HG03103 (cell line): ENCODE measurements around the gene OR56A4.

Source experiments
- ATAC-seq: cut with Tn5 transposase; IDR thresholded peaks from one replicate; pipeline ENCODE4 v1.9.1; 2021; ENCODE audit warnings: low read depth; ENCODE audit not compliant: unreplicated experiment

The OR56A4 gene

DNA sequence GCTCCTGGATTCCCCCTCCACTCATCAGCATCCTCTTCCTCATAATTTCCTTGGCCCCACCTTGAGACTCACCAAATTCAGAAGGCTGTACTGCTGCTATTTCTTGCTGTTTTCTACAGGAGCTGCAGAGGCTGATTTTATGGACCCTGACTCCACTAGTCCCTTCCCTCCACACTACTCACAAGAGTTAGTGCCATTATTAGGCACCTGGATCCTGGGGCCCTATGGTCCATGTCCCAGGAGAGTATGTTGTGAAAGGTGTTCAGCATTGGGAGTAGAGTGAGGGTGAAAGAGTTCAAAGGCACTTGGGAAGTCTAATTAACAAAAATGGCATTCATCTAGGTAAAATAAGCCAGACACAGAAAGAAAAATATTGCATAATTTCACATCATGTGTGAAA is at the start of gene OR56A4:
OR56A4 (minus strand) TSS at position 101 of the 400 bp plus-strand sequence. CDS start 3,954 bp downstream, outside the sequence.
- ATAC-seq = no peak

- ATAC-seq = no peak
Measured at GRCh38 chr11:6055569-6055968, 48.8 kb upstream of the OR56A4 start.

DNA sequence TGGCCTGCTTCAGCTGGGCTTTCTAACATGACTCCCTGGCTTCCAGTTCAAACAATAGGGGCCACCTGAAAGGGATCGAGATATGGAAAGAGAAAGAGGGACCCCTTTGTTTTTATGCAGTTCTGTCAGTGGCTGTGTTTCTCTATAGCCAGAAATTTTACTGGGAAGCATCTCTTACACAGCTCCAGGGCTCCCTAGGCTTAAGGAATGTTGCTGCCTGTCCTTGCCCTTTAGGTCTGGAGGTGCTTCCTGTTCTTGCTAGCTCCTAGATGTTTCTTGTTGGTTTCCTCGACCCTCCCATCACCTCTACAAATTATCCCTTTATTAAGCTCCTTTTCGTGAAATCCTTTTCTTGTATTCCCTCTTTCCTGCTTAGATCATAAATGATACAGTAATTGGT is 45.6 kb upstream of the OR56A4 start:
- ATAC-seq = no peak

- ATAC-seq = no peak
Measured at GRCh38 chr11:6040874-6041273, 34.1 kb upstream of the OR56A4 start.

DNA sequence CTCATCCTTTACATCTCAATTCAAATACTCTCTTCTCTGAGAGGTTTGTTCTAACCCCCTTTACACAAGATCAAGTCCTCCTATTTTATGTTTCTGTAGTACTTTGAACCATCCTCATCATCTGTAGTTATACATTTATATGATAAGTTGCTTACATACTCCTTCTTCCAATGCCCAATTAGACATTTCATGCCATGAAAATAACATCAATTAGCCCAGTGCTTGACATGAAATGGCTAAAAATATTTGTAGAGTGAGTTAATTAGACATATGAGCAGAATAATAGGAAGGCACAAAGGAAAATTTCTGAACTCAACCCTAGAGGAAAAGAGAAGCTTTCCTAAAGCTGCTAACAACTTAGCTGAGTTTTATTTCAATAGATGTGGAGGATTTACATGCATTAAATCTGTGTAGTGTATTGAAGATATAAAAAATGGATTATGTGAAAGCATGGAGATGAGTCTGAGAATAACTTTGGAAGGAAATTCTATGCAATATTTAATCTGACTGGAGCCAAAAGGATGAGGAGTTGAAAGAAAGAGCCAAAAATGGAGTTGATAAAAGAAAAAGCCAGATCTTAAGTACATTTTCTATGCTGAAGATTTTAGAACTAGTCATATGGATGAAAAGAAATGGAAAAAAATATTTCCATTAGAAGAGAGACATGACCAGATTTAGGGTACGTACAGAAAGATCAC is 24.1 kb upstream of the OR56A4 start, which contains the start of gene OR56A1:
OR56A1 (minus strand) TSS at position 51 of the 698 bp plus-strand sequence. CDS start 3,066 bp downstream, outside the sequence.
- no peak for ATAC-seq

DNA sequence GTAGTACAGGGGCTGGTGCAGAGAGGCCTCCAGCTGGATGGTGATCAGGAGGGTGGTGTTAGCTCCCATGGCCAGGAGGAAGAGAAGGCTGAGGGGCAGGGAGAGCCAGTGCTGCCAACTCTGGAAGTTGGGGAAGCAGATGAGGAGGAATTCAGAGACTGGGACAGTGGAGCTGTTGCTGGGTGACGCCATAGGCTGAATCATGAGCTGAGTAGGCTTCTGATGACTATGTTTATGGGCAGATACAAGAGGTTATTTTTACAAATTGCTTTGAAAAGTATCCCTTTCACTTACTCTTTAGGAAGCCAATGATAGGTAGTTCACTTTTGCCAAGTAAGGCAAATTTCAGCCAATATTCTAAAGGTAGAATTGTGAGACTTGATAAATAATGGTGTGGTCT is 20.8 kb upstream of the OR56A4 start:
- no peak for ATAC-seq

DNA sequence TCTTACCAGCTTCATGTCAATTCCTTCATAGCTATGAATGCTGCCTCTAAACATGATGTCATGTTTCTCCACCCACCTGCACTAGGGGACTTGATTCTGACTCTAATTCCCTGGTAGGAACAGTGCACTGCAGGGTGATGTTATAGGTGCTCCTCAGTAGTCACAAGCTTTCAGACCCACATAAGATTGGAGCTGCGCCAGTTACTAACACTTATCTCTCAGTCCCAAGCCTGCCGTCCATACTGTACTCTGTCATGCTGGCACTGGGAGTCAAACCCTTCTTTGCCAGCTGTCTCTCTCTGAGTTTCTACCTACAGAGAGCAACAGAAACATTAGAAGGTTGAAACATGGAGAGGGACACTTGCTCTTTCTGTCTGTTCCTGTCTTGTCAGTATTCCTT is 18.3 kb upstream of the OR56A4 start:
- no peak for ATAC-seq

- ATAC-seq = no peak
Measured at GRCh38 chr11:6022956-6023355, 16.2 kb upstream of the OR56A4 start.

DNA sequence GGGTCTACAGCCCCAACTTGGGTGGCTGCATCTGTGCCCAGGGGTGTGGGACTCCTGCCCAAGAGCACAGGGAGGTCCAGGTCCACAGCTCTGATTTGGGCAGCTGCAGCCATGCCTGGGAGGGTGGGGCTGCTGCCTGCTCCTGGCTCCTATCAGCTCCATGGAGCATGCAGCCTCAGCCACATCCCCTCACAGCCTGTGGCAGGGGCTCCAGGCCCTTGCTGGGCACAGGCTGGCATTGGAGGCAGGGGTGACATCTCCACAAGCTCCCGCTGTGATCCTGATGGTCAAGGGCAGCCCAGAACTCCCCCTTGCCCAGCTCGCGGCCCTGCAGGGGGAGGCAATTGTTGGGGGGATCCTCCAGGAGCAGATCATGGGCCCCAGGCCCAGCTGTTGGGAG is 6.3 kb upstream of the OR56A4 start:
- no peak for ATAC-seq

DNA sequence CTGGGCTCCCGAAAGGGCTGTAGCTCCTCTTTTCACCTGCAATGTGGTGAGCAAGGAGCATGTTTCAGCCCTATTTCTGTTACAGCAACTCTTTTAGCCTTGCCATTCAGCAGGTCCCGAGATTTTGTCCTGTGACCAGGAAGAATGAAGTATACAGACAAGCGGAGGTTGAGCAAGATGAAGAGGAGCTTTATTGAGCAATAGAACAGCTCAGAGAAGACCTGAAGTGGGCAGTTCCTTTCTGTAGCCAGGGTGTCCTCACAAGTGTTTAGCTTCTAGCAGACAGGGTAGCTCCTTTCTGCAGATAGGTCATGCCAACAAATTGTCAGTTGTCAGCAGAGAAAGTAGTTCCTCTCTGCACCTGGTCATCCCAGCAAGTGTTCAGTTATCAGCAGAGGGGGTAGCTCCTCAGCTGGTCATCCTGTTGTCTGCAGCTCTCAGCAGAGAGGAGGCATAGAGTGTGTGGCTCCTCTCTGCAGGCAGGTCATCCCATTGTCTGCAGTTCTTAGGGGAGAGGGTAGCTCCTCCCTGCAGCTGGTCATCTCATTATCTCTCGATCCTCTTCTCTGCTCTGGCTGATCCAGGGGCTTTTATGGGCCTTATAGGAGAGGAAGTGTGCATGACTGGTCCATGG is 5.4 kb upstream of the OR56A4 start:
- no peak for ATAC-seq

- ATAC-seq = no peak
Measured at GRCh38 chr11:6006395-6006794, 351 bp downstream of the OR56A4 start.

DNA sequence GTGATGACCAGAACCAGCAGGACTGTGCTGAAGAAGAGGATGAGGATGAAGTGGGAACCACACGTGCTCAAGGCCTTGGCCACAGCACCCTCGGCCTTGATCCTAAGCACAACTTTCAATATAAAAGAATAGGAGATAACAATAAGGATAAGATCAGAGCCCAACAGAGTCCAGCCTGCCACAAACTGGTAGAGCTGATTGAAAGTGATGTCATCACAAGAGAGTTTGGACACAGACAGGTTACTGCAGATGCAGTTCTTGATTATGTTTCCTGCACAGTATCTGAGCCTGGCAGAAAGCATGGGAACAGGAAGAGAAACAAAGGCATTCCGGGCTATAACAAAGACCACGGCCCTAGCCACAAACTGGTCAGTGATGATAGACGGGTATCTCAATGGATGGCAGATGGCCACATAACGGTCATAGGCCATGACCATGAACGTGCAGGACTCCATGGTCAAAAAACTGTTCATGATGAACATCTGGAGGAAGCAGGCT is 4.5 kb downstream of the OR56A4 start:
- no peak for ATAC-seq

DNA sequence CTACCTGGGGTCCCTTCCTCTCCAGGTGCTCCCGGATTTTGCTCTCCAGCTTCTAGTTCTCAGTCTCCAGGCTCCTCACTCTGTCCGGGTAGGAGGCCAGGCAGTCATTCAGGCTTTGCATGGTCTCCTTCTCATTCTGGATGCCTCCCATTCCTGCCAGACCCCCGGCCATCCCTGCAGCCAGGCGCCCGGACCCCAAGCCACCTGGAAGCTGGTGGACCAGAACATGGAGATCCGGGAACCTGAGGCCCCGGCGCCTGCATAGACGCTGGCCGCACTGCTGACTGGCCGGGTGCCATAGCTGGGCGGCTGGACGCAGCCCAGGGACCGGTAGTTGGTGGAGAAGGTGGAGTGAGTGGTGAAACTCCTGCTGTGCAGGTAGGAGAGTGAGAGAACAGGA is 12.0 kb downstream of the OR56A4 start:
- no peak for ATAC-seq

- no peak for ATAC-seq
Measured at GRCh38 chr11:5992604-5993251, 14.0 kb downstream of the OR56A4 start.

GRCh38 chr11:5992150-5992549 is 14.6 kb downstream of the OR56A4 start:
- ATAC-seq = no peak

GRCh38 chr11:5989203-5989602 is 17.5 kb downstream of the OR56A4 start:
- no peak for ATAC-seq

DNA sequence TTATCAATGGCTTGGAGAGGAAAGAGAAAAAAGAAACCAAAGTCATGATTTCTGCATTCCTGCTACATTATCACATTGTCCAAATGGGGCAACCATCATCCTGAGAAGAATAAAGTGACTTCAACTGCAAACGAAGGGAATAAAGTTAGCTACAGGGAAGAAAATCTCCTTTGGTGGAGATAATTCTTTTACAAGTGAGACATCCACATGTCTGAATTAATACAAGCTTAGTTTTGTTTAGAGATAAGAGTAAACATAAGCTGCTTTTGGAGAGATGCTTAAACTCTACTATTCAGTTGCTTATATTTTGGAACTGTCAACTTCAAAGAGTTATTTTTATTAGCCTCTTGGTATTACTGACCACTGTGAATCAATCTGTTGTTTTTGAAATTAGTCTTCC is 19.9 kb downstream of the OR56A4 start, which contains the start of gene OR52L1:
OR52L1 (minus strand) TSS at position 101 of the 400 bp plus-strand sequence; CDS start at position 46, 55 bp downstream.
- ATAC-seq = no peak

DNA sequence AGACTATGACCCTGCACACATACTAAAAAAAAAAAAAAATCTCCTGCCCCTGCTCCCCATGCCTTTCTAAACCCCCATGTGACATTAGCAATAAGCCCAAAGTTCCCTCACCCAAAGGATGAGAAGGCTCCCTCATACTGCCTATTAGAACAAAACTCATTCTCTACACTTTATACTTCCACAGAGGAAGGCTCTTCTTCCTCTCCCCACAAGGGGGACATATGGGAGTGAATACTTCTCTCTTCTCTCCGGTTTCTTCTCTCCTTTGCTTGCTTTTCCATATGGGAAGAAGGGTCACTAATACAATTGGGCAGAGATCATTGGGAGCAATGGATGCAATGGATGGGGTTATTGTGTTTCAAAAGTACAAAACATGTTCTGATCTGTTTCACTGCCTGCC is 23.3 kb downstream of the OR56A4 start:
- ATAC-seq = no peak

DNA sequence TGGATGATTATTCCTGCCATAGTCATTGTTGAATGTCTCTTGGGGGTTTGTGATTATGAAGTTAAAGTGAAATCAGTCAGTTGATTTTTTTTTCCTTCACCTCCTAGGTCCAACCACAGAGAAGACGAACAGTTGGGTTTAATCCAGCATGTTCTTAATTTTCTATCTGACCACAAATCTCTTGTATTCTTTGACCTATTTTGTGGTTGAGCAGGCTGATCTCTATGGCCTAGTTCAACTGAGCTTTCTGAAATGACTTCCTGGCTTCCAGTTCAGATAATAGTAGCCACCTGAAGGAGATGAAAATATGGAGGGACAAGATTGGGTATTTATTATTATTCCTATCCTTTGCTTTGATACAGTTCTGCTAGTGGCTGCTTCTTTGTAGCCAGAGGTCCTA is 33.2 kb downstream of the OR56A4 start:
- ATAC-seq = no peak

- ATAC-seq = no peak
Measured at GRCh38 chr11:5968394-5968793, 38.4 kb downstream of the OR56A4 start, which contains the start of gene OR56A5. TSS of gene OR56A5 (minus strand) at chr11:5968494. CDS start at chr11:5968494, 0 bp downstream.

DNA sequence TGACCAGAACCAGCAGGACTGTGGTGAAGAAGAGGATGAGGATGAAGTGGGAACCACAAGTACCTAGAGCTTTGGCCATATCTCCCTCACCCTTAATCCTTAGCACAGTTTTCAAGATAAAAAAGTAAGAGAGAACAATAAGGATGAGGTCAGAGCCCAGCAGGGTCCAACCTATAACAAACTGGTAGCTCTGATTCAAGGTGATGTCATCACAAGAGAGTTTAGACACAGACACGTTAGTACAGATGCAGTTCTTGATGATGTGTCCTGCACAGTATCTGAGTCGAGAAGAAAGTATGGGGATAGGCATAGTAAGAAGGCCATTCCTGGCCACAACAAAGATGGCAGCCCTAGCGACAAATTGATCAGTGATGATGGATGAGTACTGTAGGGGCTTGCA is 39.0 kb downstream of the OR56A4 start:
- no peak for ATAC-seq
